Type B pancreatic cell (in vitro differentiated cells): Measurements from ENCODE around the gene PYGM. TPM values are rescaled to one million over a fixed set of nuclear protein-coding genes. Genes with fewer than 3 reads are reported as not detected.

Experiments used
- DNase-seq: peaks from one replicate; pipeline ENCODE4 v3.0.0; 2021; ENCODE audit warnings: mixed read lengths; ENCODE audit not compliant: unreplicated experiment; ENCODE audit errors: extremely low spot score
- H3K27ac Mint-ChIP-seq: 2 replicates; pipeline ENCODE4 v1.8.0; 2021; ENCODE audit warnings: mild to moderate bottlenecking, mixed read lengths
- H3K27me3 Mint-ChIP-seq: 2 replicates; pipeline ENCODE4 v1.8.0; 2021; ENCODE audit warnings: mixed read lengths
- H3K36me3 Mint-ChIP-seq: 2 replicates; pipeline ENCODE4 v1.8.0; 2021; ENCODE audit warnings: mixed read lengths
- H3K4me1 Mint-ChIP-seq: one replicate; pipeline ENCODE4 v1.8.0; 2021; ENCODE audit warnings: mixed read lengths; ENCODE audit not compliant: unreplicated experiment
- H3K4me3 Mint-ChIP-seq: 2 replicates; pipeline ENCODE4 v1.8.0; 2021; ENCODE audit warnings: mild to moderate bottlenecking, mixed read lengths
- H3K9me3 Mint-ChIP-seq: 2 replicates; pipeline ENCODE4 v1.8.0; 2021; ENCODE audit warnings: mixed read lengths
- CTCF ChIP-seq: fragments of 200-600 bp; sonication (generic); conservative IDR thresholded peaks from 2 replicates; pipeline ENCODE4 v1.5.0; 2021; ENCODE audit warnings: antibody characterized with exemption, mild to moderate bottlenecking
- total RNA-seq: library from RNA; stranded (reverse); gene quantifications from 2 replicates; pipeline ENCODE4 v1.2.1, GENCODE V29; 2021; ENCODE audit warnings: low replicate concordance

Gene PYGM
- total RNA-seq, 1 donor from 2014 or later = 239 TPM

GRCh38 chr11:64751136-64751535 lies 8.6 kb downstream of the PYGM start:
- Mint-ChIP-seq H3K27ac (no peak overlapping the region), H3K4me3 (no peak overlapping the region), H3K4me1 (peaks cover 9% of the 10 kb centered on the region), H3K36me3 (no peaks in the 10 kb centered on the region), H3K27me3 (peaks cover 16% of the 10 kb centered on the region), H3K9me3 (no peaks in the 10 kb centered on the region)
- TF ChIP-seq CTCF = no peak
- no peak for DNase-seq

GRCh38 chr11:64750361-64751054 lies 9.3 kb downstream of the PYGM start:
- H3K36me3 Mint-ChIP-seq = no peaks in the 10 kb centered on the region
- DNase-seq = no peak
- H3K4me1 Mint-ChIP-seq = peaks cover 9% of the 10 kb centered on the region
- H3K9me3 Mint-ChIP-seq = no peaks in the 10 kb centered on the region
- no peak for TF ChIP-seq CTCF
- no peak overlapping the region for H3K4me3 Mint-ChIP-seq
- peaks cover 19% of the 10 kb centered on the region for H3K27me3 Mint-ChIP-seq
- no peak overlapping the region for H3K27ac Mint-ChIP-seq

- H3K4me3 Mint-ChIP-seq = peak overlapping the region; percentile 77
- peaks cover 33% of the 10 kb centered on the region for H3K27me3 Mint-ChIP-seq
- no peak overlapping the region for H3K27ac Mint-ChIP-seq
- DNase-seq = no peak
- TF ChIP-seq CTCF = no peak
- no peaks in the 10 kb centered on the region for H3K36me3 Mint-ChIP-seq
- peaks cover 15% of the 10 kb centered on the region for H3K4me1 Mint-ChIP-seq
- H3K9me3 Mint-ChIP-seq = no peaks in the 10 kb centered on the region
Observed at GRCh38 chr11:64747961-64748665, 11.7 kb downstream of the PYGM start.

GRCh38 chr11:64746486-64746885 lies 13.3 kb downstream of the PYGM start:
- Mint-ChIP-seq H3K36me3 (no peaks in the 10 kb centered on the region), H3K9me3 (no peaks in the 10 kb centered on the region), H3K27me3 (peaks cover 43% of the 10 kb centered on the region), H3K27ac (no peak overlapping the region), H3K4me1 (peaks cover 11% of the 10 kb centered on the region), H3K4me3 (peak overlapping the region; percentile 64)
- DNase-seq = no peak
- TF ChIP-seq CTCF = no peak

- Mint-ChIP-seq H3K9me3 (no peaks in the 10 kb centered on the region), H3K4me3 (peak overlapping the region; percentile 78), H3K4me1 (peaks cover 11% of the 10 kb centered on the region), H3K36me3 (no peaks in the 10 kb centered on the region), H3K27ac (no peak overlapping the region), H3K27me3 (peaks cover 50% of the 10 kb centered on the region)
- TF ChIP-seq CTCF = no peak
- no peak for DNase-seq
Observed at GRCh38 chr11:64745521-64746328, 14.0 kb downstream of the PYGM start.
